NCI-H82 (cell line): ENCODE results near the gene THEM5.
A peak's percentile ranks its signal among the peaks of the same experiment; 100 is the strongest.

Experiments
- DNase-seq: peaks from one replicate; lab custom pipeline; 2025; lab: John Stamatoyannopoulos, UW

THEM5 gene

GRCh38 chr1:151819976-151820623 is 33.4 kb downstream of the THEM5 start:
- DNase-seq, result no peak

- DNase-seq, result no peak
Measured at GRCh38 chr1:151819227-151819835, 34.2 kb downstream of the THEM5 start.

GRCh38 chr1:151817353-151817730 is 36.2 kb downstream of the THEM5 start:
- no peak for DNase-seq

GRCh38 chr1:151816548-151817352 is 36.8 kb downstream of the THEM5 start:
- DNase-seq, result no peak

GRCh38 chr1:151815716-151816327 is 37.7 kb downstream of the THEM5 start:
- no peak for DNase-seq

GRCh38 chr1:151814971-151815545 is 38.5 kb downstream of the THEM5 start:
- no peak for DNase-seq

- DNase-seq, result no peak
Measured at GRCh38 chr1:151814426-151814825, 39.1 kb downstream of the THEM5 start.

GRCh38 chr1:151813271-151813977 is 40.1 kb downstream of the THEM5 start:
- no peak for DNase-seq

GRCh38 chr1:151811181-151811580 is 42.3 kb downstream of the THEM5 start:
- DNase-seq, result no peak

GRCh38 chr1:151809985-151810556 is 43.4 kb downstream of the THEM5 start:
- DNase-seq, result no peak

- no peak for DNase-seq
Measured at GRCh38 chr1:151809290-151809984, 44.1 kb downstream of the THEM5 start.

GRCh38 chr1:151807766-151808165 is 45.7 kb downstream of the THEM5 start:
- peak; percentile 28 for DNase-seq

- no peak for DNase-seq
Measured at GRCh38 chr1:151807131-151807530, 46.4 kb downstream of the THEM5 start.

GRCh38 chr1:151806170-151806569 is 47.3 kb downstream of the THEM5 start:
- DNase-seq, result peak; percentile 24

GRCh38 chr1:151805066-151805820 is 48.3 kb downstream of the THEM5 start, which contains the start of gene LINGO4:
Gene LINGO4 (minus strand): TSS chr1:151805419. CDS start chr1:151802704, 2,715 bp downstream.
- no peak for DNase-seq

- no peak for DNase-seq
Measured at GRCh38 chr1:151803915-151804314, 49.6 kb downstream of the THEM5 start.

GRCh38 chr1:151803164-151803563 is 50.3 kb downstream of the THEM5 start:
- DNase-seq, result no peak

- no peak for DNase-seq
Measured at GRCh38 chr1:151802372-151802771, 51.1 kb downstream of the THEM5 start.

GRCh38 chr1:151801846-151802245 is 51.7 kb downstream of the THEM5 start:
- DNase-seq, result no peak

- no peak for DNase-seq
Measured at GRCh38 chr1:151801310-151801820, 52.1 kb downstream of the THEM5 start.
